Epithelial cell of esophagus (primary cell): ENCODE measurements around the gene ERICH2.

Experiments
- DNase-seq: peaks from one replicate; pipeline ENCODE4 v3.0.0; 2010; ENCODE audit warnings: low read depth
- H3K4me3 ChIP-seq: 2 replicates; pipeline ENCODE4 v1.5.1; 2011; ENCODE audit warnings: mild to moderate bottlenecking, low read length, control low read depth
- TF ChIP-seq, protein P1 (sequence below): IDR thresholded peaks from 2 replicates; pipeline ENCODE4 v1.5.1; 2011; ENCODE audit warnings: low read depth, mild to moderate bottlenecking, low read length, control low read depth, inconsistent platforms; ENCODE audit not compliant: insufficient read depth; ENCODE audit errors: missing control alignments

ERICH2 gene

DNA sequence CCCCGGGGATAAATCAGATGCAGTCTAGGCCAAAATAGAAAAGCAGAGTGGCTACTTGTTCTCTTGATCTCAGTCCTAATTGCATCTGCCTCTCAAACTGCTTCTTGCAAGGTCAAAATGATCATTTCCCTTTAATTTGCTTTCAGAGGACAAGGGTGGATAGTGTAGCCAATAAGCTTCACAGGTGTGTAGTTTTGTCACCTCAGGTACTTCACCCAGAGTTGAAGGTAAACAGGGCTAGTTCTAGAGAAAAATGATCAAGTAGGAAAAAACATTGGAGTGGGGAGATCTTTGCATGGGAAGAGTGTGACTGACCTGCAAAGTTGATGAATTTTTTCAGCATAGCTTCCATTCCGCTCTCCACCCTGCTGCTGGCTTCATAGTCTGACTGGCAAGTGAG, 8.7 kb downstream of the ERICH2 start:
- H3K4me3 ChIP-seq: no peak overlapping the region
- DNase-seq: no peak
- TF ChIP-seq, protein P1, sequence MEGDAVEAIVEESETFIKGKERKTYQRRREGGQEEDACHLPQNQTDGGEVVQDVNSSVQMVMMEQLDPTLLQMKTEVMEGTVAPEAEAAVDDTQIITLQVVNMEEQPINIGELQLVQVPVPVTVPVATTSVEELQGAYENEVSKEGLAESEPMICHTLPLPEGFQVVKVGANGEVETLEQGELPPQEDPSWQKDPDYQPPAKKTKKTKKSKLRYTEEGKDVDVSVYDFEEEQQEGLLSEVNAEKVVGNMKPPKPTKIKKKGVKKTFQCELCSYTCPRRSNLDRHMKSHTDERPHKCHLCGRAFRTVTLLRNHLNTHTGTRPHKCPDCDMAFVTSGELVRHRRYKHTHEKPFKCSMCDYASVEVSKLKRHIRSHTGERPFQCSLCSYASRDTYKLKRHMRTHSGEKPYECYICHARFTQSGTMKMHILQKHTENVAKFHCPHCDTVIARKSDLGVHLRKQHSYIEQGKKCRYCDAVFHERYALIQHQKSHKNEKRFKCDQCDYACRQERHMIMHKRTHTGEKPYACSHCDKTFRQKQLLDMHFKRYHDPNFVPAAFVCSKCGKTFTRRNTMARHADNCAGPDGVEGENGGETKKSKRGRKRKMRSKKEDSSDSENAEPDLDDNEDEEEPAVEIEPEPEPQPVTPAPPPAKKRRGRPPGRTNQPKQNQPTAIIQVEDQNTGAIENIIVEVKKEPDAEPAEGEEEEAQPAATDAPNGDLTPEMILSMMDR: no peak

DNA sequence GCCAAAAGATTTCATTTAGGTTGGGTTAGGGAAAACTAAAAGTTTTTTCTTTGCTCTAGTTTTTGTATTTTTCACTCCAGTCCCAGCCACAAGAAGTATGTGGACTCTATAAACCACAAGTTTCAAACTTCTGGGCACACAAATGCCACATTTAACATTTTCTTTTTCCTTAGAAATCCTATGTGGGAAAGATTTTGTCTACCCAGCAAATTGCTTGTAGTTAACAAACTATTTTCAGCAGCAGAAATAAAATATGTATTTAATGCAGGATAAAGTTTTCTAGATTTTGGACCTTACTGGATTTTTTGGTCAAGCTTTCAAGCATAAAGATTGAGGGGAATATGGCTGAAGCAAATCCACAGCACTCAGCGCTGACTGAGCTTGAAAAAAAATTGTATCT, 9.1 kb downstream of the ERICH2 start:
- TF ChIP-seq, protein P1: no peak
- DNase-seq: no peak
- no peak overlapping the region for H3K4me3 ChIP-seq

DNA sequence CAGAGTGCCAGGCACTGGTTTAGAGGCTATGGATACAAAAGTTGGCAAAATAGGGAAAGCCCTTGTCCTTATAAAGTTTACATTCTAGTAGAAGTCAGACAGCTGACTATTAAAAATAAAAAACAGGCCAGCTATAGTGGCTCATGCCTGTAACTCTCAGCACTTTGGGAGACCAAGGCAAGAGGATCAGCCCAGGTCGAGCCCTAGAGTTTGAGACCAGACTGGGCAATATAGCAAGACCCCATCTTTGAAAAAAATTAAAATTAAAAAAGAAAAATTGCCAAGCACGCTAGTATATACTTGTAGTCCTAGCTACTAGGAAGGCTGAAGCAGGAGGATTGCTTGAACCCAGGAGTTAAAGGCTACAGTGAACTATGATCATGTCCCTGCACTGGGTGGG, 12.5 kb downstream of the ERICH2 start:
- no peak for DNase-seq
- TF ChIP-seq, protein P1: no peak
- no peak overlapping the region for H3K4me3 ChIP-seq

DNA sequence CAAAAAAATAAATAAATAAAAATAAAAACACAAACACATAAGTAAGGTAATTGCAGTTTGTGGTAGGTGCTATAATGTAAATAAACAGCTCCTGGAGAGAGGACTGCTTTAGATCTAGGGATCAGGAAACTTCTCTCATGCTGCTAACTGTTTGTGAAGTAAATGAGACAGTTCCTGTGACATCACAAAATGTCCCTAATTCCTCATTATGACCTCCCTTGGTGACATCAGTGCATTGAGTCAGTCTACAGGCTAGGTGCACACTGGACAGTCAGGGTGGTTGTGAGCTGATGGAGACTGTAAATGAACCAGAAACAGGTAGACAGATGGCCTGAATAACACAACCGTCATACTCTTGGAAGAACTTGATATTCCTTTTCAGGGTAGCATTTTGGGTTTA, 13.4 kb downstream of the ERICH2 start:
- DNase-seq: no peak
- H3K4me3 ChIP-seq: no peak overlapping the region
- TF ChIP-seq, protein P1: no peak

DNA sequence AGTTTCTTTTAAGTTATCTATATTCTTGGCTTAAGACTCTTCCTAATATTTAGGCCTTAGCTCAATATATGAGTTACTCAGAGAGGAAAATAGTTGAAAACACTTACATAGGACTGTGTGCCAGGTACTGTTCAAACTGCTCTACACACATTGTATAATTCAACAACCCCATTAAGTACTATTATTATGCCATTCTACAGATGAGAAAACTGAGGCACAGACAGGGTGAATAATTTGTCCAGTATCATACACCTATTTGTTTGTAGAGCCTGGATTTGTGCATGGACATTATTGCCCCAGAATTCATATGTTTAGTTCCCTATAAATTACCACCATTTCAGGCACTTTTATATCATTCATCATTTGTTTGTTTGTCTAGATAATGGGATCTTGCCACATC, 28.8 kb downstream of the ERICH2 start:
- no peak for DNase-seq
- H3K4me3 ChIP-seq: no peak overlapping the region
- TF ChIP-seq, protein P1: no peak

GRCh38 chr2:170806548-170806947, 36.4 kb downstream of the ERICH2 start:
- TF ChIP-seq, protein P1: no peak
- DNase-seq: no peak
- no peak overlapping the region for H3K4me3 ChIP-seq

GRCh38 chr2:170812710-170813600, 42.8 kb downstream of the ERICH2 start:
- TF ChIP-seq, protein P1: peak; percentile 65
- no peak overlapping the region for H3K4me3 ChIP-seq
- DNase-seq: peak; percentile 84
